Keratinocyte (primary cell): Measurements from ENCODE around the gene LDLRAD4. TPM values are rescaled to one million over a fixed set of nuclear protein-coding genes. Genes with fewer than 3 reads are reported as not detected.

ENCODE experiments used
- DNase-seq: peaks from one replicate; pipeline ENCODE4 v3.0.0-alpha.2; 2011; ENCODE audit warnings: low read depth, missing footprints, low spot score
- FAIRE-seq: peaks from 2 replicates; lab custom pipeline; 2011; peaks lifted over from hg19 to GRCh38; lab: Jason Lieb, UNC
- H2AFZ ChIP-seq: 2 replicates; pipeline ENCODE4 v1.6.0; 2012; ENCODE audit warnings: low read length, control low read depth, inconsistent platforms; ENCODE audit not compliant: control insufficient read depth
- H3K27ac ChIP-seq: 2 replicates; pipeline ENCODE4 v1.5.1; 2011; ENCODE audit warnings: low read length; ENCODE audit not compliant: control insufficient read depth, insufficient read depth
- H3K27me3 ChIP-seq: 3 replicates; pipeline ENCODE4 v1.6.0; 2011; ENCODE audit warnings: low read length; ENCODE audit not compliant: control insufficient read depth, insufficient read depth; ENCODE audit errors: extremely low read depth
- H3K36me3 ChIP-seq, 2 experiments: 2 replicates in 1 of 2; 3 replicates in 1 of 2; pipeline ENCODE4 v1.5.1; 2011; ENCODE audit warnings: low read length in 2 of 2, mild to moderate bottlenecking in 1 of 2; ENCODE audit not compliant: control insufficient read depth in 2 of 2, insufficient read depth in 2 of 2; ENCODE audit errors: extremely low read depth in 1 of 2
- H3K4me1 ChIP-seq: 3 replicates; pipeline ENCODE4 v1.5.1; 2011; ENCODE audit warnings: low read length; ENCODE audit not compliant: control insufficient read depth, insufficient read depth; ENCODE audit errors: extremely low read depth
- H3K4me2 ChIP-seq: 3 replicates; pipeline ENCODE4 v1.6.0; 2011; ENCODE audit warnings: low read depth, low read length; ENCODE audit not compliant: control insufficient read depth, insufficient read depth; ENCODE audit errors: extremely low read depth
- H3K4me3 ChIP-seq, 3 experiments: fragments of 200-600 bp in 1 of 3; sonication (generic) in 1 of 3; 2 replicates in 2 of 3; 3 replicates in 1 of 3; pipeline ENCODE4 v1.5.1; 2011 to 2016; ENCODE audit warnings: low read length in 3 of 3, mild to moderate bottlenecking in 3 of 3, control low read depth in 2 of 3, inconsistent platforms in 1 of 3, low read depth in 1 of 3, mixed read lengths in 1 of 3, mixed run types in 1 of 3, moderate library complexity in 1 of 3; ENCODE audit not compliant: control insufficient read depth in 2 of 3, insufficient read depth in 2 of 3; ENCODE audit errors: extremely low read depth in 1 of 3
- H3K79me2 ChIP-seq: 2 replicates; pipeline ENCODE4 v1.6.0; 2012; ENCODE audit warnings: low read length; ENCODE audit not compliant: control insufficient read depth, insufficient read depth
- H3K9ac ChIP-seq: 3 replicates; pipeline ENCODE4 v1.6.0; 2011; ENCODE audit warnings: low read length; ENCODE audit not compliant: control insufficient read depth, insufficient read depth; ENCODE audit errors: extremely low read depth
- H3K9me1 ChIP-seq: 3 replicates; pipeline ENCODE4 v1.6.0; 2011; ENCODE audit warnings: low read length; ENCODE audit not compliant: control insufficient read depth, insufficient read depth; ENCODE audit errors: extremely low read depth
- H3K9me3 ChIP-seq: 2 replicates; pipeline ENCODE4 v1.5.1; 2012; ENCODE audit warnings: low read depth, low read length; ENCODE audit not compliant: control insufficient read depth
- H4K20me1 ChIP-seq: 3 replicates; pipeline ENCODE4 v1.6.0; 2011; ENCODE audit warnings: low read length; ENCODE audit not compliant: control insufficient read depth, insufficient read depth; ENCODE audit errors: extremely low read depth
- CTCF ChIP-seq, 3 experiments: IDR thresholded peaks in 1 of 3; conservative IDR thresholded peaks in 1 of 3; optimal IDR thresholded peaks in 1 of 3; 2 replicates in 2 of 3; 3 replicates in 1 of 3; pipeline versions ENCODE3 to v1.5.1; 2011; ENCODE audit warnings: low read length in 3 of 3, mild to moderate bottlenecking in 3 of 3, moderate library complexity in 2 of 3, control low read depth in 1 of 3, inconsistent platforms in 1 of 3; ENCODE audit not compliant: insufficient read depth in 2 of 3; ENCODE audit errors: extremely low read depth in 1 of 3
- EZH2 ChIP-seq: IDR thresholded peaks from one replicate; pipeline ENCODE4 v1.6.1; 2012; ENCODE audit warnings: inconsistent platforms, mild to moderate bottlenecking, low read length, moderate library complexity
- dilution Hi-C: fragments of 300-500 bp; cut with MboI; formaldehyde crosslinking; loops from one replicate; pipeline ENCODE4 v1.7.0; 2020; ENCODE audit warnings: low sequenced_read_pairs; ENCODE audit not compliant: extremely low pct_ligation_motif_present
- polyA plus RNA-seq, 5 experiments: library from polyadenylated mRNA; depleted of rRNA in 3 of 5; stranded (reverse) in 3 of 5; stranded (forward) in 1 of 5; unstranded in 1 of 5; fragments of >200 nt; gene quantifications; 1 replicate in 1 of 5; 2 replicates in 3 of 5; 3 replicates in 1 of 5; pipeline versions ENCODE4 v1.2.1 to v1.2.3, GENCODE V29; 2011 to 2012; ENCODE audit warnings: missing spikeins in 2 of 5, low read depth in 1 of 5, low replicate concordance in 1 of 5

The LDLRAD4 gene
- polyA plus RNA-seq, 1 donor (not counting 4 experiments of a cell fraction or from before 2014, with no cell fraction given): not detected

GRCh38 chr18:13328213-13328612 lies 109.7 kb downstream of the LDLRAD4 start:
- Histone ChIP-seq H3K4me1 (no peaks in the 10 kb centered on the region), H3K4me3 (no peak overlapping the region), H3K36me3 (no peaks in the 10 kb centered on the region), H3K9me3 (no peaks in the 10 kb centered on the region), H3K79me2 (no peaks in the 10 kb centered on the region), H2AFZ (no peak overlapping the region), H3K27ac (no peak overlapping the region), H3K9ac (no peak overlapping the region), H3K4me2 (no peak overlapping the region), H3K9me1 (no peaks in the 10 kb centered on the region), H3K27me3 (no peaks in the 10 kb centered on the region), H4K20me1 (no peaks in the 10 kb centered on the region)
- dilution Hi-C loops: no loop called here
- TF ChIP-seq CTCF (optimal IDR thresholded peaks at IDR 0.05 in 1 of 3, IDR thresholded peaks at IDR 0.05 in 1 of 3, conservative IDR thresholded peaks at IDR 0.05 in 1 of 3; ENCODE audit: extremely low read depth in 1 of 3, insufficient read depth in 2 of 3, low read length in 3 of 3) (no peak), EZH2 (no peak)
- DNase-seq (no peak), FAIRE-seq (no peak)

GRCh38 chr18:13330996-13331395 lies 112.4 kb downstream of the LDLRAD4 start:
- Histone ChIP-seq H3K9me1 (no peaks in the 10 kb centered on the region), H3K9me3 (no peaks in the 10 kb centered on the region), H3K4me3 (no peak overlapping the region), H3K27ac (no peak overlapping the region), H3K27me3 (no peaks in the 10 kb centered on the region), H2AFZ (no peak overlapping the region), H3K9ac (no peak overlapping the region), H3K36me3 (no peaks in the 10 kb centered on the region), H4K20me1 (no peaks in the 10 kb centered on the region), H3K4me1 (no peaks in the 10 kb centered on the region), H3K4me2 (no peak overlapping the region), H3K79me2 (no peaks in the 10 kb centered on the region)
- no peak for TF ChIP-seq EZH2
- no peak for TF ChIP-seq CTCF (optimal IDR thresholded peaks at IDR 0.05 in 1 of 3, IDR thresholded peaks at IDR 0.05 in 1 of 3, conservative IDR thresholded peaks at IDR 0.05 in 1 of 3; ENCODE audit: extremely low read depth in 1 of 3, insufficient read depth in 2 of 3, low read length in 3 of 3)
- DNase-seq (no peak), FAIRE-seq (no peak)
- dilution Hi-C loops: no loop called here
